Mammary epithelial cell (primary cell): ENCODE data around the gene CAMK2A.

Experiments
- CTCF ChIP-seq, 2 donors: IDR thresholded peaks in 1 of 2; conservative IDR thresholded peaks in 1 of 2; 2 replicates each; pipeline ENCODE4 v1.5.1; 2011 to 2012; ENCODE audit warnings: inconsistent platforms in 2 of 2, low read length in 2 of 2, mild to moderate bottlenecking in 2 of 2, control low read depth in 1 of 2, low read depth in 1 of 2; ENCODE audit not compliant: insufficient read depth in 1 of 2; ENCODE audit errors: extremely low read depth in 1 of 2
- EZH2 ChIP-seq: IDR thresholded peaks from 2 replicates; pipeline ENCODE4 v1.6.1; 2012; ENCODE audit warnings: low read length, inconsistent platforms, borderline replicate concordance

- TF ChIP-seq CTCF (conservative IDR thresholded peaks at IDR 0.05 in 1 of 2, IDR thresholded peaks at IDR 0.05 in 1 of 2; ENCODE audit: extremely low read depth in 1 of 2, insufficient read depth in 1 of 2, low read depth in 1 of 2, low read length in 2 of 2) (no peak), EZH2 (no peak)
Observed at GRCh38 chr5:150189728-150190502, 99.7 kb downstream of the CAMK2A start, which contains the start of gene SLC6A7.
